GM21390 (cell line): ENCODE measurements around the gene NSD1.
"Not testable (repeated sequence)": the region's sequence is repeated elsewhere in the genome, so short reads cannot be mapped to it uniquely, and the experiment has no call there.

Experiments
- ATAC-seq: cut with Tn5 transposase; IDR thresholded peaks from one replicate; pipeline ENCODE4 v1.9.1; 2021; ENCODE audit not compliant: unreplicated experiment

The NSD1 gene

DNA sequence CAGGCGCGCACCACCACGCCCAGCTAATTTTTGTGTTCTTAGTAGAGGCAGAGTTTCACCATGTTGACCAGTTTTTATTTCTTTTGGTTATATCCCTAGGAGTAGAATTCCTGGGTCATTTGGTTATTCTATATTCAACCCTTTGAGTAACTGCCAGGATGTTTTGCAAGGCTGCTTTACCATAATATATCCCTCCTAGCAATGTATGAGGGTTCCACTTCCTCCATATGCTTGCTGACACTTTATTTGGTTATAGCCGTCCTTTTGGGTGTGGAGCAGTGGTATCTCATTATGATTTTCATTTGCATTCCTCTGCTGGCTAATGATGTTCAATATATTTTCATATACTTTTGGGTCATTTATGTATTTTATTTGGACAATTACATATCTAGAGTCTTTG lies 88.7 kb downstream of the NSD1 start:
- ATAC-seq: no peak

DNA sequence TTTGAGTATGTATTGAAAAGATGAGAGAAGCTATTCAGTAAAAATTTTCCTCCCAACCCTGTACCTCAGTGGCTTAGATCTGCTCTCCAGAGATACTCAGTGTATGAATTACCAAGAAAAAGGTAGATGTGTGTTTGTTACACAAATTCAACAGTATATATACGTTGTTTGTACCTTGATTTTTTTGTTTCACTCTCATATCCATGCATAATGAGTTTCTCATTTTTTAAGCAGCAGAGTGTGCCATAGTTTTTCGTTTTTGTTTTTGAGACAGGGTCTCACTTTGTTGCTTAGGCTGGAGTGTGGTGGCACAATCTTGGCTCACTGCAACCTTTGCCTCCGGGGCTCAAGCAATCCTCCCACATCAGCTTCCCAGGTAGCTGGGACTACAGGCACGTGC lies 92.2 kb downstream of the NSD1 start:
- no peak for ATAC-seq

DNA sequence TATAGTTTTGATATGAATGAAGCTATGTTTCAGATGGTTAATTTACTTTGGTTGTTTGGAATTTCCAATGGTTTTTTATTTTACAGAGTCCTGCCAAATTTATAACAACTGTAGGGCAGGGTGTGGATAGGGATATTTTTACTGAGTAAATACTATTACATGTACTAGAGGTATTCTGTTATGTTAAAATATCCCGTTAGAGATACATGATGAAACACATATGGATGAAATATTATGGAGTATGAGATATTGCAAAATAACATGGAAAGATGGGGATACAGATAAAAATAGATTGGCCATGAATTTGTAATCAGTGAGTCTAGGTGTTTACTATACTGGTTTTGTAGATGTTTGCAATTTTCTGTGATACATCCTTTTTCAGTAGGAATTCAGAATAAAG lies 93.3 kb downstream of the NSD1 start:
- no peak for ATAC-seq

DNA sequence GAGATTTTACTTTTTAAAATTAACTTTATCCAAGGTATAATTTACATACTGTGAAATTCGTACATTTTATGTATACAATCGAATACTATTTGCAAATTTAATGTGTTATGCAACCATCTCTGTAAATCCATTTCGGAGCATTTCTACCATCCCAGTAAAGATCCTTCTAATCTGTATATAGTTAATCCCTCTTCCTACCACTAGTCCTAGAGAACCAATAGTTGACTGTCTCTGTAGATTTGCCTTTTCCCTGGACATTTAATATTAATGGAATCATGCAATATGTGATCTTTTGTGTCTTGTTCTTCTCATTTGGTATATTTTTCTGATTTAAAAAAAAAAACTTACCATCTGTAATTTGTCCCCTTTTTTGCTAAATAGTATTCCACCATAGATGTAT lies 95.2 kb downstream of the NSD1 start:
- no peak for ATAC-seq

DNA sequence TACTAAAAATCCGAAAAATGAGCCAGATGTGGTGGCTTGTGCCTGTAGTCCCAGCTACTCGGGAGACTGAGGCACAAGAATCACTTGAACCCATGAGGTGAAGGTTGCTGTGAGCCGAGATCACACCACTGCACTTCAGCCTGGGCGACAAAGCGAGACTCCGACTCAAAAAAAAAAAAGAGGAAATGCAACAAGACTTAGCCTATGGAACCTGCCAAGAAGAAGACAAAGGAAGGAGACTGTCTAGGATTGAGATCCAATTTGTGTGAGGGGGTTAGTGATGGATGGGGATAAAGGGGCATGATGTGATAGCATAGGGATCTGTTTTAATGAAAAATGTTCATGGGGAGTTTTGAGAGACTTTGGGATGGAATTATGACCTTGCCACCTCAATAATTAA lies 97.1 kb downstream of the NSD1 start:
- ATAC-seq: no peak

DNA sequence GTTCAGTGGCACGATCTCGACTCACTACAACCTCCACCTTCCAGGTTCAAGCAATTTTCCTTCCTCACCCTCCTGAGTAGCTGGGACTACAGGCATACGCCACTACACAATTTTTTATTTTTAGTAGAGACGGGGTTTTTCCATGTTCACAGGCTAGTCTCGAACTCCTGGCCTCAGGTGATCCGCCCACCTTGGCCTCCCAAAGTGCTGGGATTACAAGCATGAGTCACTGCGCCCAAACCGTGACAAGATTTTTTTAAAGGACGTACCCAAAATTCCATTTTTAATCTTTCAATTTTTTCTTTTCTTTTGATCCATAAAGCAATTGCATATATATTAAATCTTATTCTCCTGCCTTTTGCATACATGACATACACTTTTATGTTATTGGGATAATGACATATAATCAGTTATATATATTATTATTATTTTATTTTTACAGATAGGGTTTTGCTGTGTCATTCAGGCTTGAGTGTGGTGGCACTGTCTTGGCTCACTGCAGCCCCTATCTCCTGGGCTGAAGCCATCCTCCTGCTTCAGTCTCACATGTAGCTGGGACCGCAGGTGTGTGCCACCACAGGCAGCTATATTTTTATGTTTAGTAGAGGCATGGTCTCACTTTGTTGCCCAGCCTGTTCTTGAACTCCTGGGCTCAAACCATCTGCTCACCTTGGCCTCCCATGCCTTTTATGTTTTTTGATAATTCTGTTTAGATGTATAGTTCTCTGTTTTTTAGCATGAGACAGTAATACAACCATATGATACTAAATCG lies 98.1 kb downstream of the NSD1 start:
- ATAC-seq: no peak

DNA sequence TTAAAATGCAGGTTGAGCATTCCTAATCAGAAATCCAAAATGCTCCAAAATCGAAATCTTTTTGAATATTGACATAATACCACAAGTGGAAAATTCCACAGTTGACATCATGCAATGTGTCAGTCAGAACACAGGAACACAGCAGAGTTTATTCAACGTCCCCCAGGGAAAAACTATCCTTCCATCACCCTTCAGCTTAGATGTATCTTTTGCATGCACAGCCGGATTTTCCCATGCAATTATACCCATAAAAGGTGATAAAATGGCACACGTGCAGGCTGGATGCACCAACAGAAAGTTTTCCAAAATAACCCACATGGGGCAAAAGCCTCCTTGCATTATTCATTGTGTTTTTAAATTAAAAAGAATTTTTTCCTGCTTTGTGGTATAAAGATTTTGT lies 98.8 kb downstream of the NSD1 start:
- ATAC-seq: no peak

DNA sequence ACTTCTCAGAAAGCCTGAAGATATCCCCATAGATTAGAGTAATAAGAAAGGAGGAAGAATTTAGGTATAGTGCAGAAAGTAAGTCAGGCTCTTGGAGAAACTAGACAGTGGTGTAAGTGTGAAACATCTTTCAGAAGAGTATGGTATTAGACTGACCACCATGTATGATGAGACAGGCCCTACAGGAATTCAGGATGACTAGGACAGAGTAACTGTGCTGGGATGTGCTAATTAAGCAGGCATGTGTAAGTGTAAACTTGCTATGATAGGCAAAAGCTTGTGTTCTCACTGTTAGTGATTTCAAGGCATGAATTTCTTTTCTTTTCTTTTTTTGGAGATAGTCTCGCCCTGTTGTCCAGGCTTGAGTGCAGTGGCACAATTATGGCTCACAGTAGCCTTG lies 99.2 kb downstream of the NSD1 start:
- ATAC-seq: no peak

DNA sequence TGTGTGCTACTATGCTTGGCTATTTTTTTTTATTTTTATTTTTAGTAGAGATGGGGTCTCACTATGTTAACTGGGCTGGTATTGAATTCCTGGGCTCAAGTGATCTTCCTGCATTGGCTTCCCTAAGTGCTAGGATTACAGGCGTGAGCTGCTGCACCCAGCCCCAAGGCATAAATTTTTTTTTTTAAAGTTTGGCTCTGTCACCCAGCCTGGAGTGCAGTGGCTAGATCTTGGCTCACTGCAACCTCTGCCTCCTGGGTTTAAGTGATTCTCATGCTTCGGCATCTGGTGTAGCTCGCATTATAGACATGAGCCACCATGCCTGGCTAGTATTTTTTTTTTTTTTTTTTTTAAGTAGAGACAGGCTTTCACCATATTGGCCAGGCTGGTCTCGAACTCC lies 99.6 kb downstream of the NSD1 start:
- no peak for ATAC-seq

DNA sequence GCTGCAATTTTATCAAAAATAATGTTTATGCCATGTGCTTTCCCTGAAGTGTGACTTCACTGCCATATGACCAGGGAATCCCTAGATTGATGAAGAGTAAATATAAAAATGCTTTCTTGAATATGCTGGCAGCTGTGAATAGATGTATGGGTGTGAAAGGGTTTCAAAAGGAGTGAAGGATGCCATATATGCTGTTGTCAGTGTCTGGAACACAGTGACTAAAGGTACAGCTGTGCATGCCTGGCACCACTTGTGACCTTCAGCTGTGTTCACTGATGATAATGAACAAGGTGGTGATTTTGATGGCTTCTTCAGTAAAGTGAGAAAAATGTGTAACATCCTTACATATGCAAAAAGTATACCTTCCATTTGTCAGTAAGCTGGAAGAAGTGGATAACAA lies 100.2 kb downstream of the NSD1 start:
- no peak for ATAC-seq

DNA sequence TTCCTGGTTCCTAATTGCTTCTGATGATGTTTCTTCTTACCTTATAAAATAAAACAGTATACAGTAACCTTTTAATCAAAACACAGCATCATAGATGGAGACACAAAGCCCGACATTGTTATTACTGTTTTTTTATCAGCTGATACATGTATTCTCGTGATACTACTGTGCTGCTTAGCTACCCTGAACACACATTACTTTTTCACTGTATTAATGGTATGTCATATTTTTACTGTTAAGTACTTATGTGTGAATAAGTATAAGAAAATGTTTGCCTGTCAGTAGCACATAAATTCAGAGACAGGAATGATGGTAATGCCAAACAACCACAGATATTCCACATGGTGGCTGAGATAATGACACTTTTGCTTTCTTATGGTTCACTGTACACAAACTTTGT lies 101.3 kb downstream of the NSD1 start:
- no peak for ATAC-seq

DNA sequence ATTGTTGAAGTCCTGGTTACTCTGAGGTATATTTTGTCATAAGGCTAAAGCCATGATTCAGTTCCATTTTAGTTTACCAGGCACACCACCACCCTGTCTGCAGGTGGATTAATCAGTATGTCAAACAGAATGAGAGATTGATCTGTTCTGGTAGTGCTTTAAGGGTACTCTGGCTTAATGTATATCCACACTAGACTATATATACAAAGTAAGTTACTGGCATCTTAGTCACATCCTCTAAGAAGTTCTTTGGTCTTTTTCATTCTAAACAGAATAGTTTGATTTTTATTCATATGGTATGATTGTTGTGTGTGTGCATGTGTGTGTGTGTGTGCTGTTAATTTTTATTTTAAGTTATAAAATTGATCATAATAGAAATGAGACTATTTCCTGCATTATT lies 108.2 kb downstream of the NSD1 start:
- no peak for ATAC-seq

DNA sequence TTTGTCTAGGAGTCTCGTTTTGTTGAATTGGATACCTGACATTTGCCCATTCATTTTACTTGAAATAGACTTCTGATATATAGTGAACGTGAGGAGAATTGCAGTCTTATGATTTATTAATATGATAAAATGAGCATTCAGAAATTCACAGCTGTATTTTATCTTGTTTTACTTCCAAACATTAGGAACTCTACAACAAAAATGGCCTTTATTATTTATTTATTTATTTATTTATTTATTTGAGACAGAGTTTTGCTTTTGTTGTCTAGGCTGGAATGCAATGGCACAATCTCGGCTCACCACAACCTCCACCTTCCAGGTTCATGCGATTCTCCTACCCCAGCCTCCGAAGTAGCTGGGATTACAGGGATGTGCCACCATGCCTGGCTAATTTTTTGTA lies 108.7 kb downstream of the NSD1 start:
- no peak for ATAC-seq

DNA sequence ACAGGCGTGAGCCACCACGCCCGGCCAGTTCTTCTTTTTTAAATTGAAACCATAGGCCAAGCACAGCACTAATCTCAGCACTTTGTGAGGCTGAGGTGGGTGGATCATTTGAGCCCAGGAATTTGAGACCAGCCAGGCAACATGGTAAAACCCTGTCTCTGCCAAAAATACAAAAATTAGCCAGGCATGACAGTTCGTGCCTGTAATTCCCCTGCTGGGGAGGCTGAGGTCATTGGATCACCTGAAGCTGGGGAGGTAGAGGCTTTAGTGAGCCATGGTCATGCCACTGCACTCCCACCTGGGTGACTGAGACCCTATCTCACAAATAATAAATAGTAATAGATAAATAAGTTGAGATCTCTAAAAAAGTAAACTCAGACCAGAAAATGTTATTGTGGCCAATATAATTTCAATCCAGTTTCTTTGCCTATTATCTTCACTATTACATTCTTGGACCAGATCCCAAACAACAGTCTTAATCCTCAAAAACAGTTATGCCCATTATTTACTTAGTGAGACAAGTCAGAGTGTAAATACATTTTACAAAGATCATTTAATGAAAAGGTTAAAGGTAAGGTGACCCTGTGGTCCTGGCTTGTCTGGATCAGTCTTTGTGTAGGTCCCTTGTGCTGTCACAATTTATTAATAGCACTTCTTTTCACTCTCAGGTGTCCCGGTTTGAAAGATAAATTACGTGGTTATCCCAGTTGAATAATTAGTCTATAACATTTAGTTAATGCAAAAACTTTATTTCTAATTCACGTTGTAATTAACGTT lies 116.4 kb downstream of the NSD1 start:
- ATAC-seq: no peak

DNA sequence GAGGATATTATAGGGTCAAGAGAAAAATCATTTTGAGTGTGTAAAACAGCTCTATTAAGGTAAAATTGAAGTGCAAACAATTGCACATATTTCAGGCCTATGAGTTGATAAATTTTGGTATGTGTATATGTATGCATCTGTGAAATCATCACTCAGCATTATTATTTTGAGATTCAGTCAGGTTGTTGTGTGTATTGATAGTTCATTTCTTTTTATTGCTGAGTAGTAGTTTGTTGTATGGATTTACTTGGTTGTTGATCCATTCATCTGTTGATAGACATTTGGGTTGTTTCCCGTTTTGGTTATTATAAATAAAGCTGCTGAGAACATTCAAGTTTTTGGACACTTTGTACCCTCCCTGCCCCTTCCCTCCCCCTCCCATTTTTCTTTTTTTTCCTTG lies 119.7 kb downstream of the NSD1 start:
- ATAC-seq: no peak

DNA sequence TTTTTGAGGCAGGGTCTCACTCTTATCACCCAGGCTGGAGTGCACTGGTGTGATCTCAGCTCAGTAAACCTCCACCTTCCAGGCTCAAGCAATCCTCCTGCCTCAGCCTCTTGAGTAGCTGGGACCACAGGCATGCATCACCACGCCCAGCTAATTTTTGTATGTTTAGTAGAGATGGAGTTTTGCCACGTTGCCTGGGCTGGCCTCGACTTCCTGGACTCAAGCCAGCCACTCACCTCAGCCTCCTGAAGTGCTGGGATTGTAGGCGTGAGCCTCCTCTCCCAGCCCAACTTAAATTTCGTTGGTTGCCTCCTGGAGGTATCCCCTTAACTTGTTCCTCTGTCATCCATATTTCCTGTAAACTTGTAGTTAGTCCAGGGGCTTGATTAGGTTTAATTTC lies 122.7 kb downstream of the NSD1 start:
- ATAC-seq: no peak

DNA sequence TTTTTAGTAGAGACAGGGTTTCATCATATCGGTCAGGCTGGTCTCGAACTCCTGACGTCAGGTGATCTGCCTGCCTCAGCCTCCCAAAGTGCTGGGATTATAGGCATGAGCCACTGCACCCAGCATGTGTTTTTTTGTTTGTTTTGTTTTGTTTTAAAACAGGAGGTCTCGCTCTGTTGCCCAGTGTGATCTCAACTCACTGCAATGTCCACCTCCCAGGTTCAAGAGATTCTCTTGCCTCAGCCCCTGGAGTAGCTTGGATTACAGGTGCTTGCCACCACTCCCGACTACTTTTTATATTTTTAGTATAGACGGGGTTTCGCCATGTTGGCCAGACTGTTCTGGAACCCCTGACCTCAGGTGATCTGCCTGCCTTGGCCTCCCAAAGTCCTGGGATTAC lies 125.1 kb downstream of the NSD1 start:
- ATAC-seq: not testable (repeated sequence)

DNA sequence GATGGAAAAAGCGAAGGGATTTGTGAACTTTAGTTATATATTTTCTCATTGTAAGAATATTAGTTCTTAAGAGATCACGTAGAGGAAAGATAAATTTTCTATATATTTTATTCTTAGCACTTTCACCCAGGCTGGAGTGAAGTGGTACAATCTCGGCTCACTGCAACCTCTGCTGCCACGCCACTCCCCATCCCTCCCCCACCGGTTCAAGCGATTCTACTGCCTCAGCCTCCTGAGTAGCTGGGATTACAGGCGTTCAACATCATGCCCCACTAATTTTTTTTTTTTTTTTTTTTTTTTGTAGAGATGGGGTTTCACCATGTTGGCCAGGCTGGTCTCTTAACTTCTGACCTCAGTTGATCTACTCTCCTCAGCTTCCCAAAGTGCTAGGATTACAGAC lies 127.4 kb downstream of the NSD1 start:
- ATAC-seq: no peak

DNA sequence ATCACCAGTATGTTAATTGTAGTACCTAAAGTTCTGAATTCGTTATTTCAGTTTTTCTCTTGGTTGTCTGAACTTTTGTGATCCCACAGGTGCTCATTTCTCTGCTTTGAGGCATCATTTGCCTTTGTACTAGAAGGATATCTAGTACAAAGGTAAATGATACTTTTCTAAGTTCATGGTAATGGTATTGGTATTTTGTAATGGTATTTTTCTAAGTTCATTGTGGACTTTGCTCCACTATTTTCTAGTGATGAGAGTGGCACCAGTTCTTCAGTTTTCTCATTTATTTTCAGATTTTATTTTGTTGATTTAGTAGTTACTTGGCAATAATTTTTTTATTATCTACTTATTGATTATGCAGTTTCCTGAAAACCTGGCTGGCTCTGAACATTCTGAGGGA lies 127.9 kb downstream of the NSD1 start:
- ATAC-seq: no peak

DNA sequence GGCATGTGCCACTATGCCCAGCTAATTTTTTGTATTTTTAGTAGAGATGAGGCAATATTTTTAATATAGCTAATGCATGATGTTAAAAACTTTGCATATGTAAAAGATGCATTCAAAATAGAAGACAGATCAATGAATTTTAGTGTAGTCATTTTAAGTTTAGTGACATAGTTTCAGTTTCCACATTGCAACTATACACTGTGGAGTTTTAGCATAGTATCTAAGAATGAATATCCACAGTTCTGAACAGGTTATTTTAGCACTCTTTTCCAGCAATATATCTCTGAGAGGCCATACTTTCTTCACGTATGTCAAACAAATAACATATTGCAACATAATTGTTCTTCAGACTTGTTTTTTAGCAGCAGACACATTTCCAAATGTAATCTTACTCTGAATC lies 130.6 kb downstream of the NSD1 start:
- no peak for ATAC-seq

DNA sequence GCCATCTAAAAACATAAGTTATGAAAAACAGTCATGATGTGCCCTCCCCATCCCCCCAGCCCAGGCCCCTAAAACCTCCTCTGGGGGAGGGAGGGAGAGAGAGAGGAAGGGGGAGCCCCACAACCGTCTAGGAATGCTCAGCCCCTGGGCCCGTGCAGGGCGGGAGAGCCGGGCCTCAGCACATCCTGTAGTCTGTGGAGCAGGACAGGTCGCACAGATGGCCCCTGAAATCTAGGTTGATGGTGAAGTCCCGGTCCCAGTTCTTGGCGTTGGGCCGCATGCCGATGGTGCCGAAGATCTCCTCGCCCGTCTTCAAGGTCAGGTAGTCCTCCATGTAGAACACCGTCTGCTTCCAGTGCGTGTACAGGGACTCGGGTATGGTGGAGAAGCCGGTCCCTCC lies 131.8 kb downstream of the NSD1 start:
- no peak for ATAC-seq

DNA sequence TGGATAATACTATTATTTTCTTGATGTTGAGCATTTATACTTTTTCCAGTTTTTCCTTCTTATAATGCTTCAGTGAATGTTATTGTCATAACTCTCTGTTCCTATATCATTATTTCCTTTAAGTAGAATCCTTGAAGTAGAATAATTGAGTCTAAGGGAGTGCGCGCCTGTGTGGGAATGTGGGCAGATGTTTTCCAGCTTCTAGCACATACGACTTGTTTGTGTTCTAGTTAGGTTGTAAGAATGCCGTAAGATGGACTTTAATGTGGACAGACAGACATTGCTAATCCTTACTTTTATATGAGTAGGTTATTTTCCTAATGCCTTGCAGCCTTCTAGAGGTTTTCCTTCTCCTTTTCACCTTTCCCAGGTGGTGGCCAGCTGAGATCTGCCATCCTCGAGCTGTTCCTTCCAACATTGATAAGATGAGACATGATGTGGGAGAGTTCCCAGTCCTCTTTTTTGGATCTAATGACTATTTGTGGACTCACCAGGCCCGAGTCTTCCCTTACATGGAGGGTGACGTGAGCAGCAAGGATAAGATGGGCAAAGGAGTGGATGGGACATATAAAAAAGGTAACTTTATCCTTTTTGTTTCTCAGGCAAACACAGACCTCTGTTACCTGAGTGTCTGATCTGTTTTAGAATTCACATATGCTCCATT lies 135.8 kb downstream of the NSD1 start:
- no peak for ATAC-seq
